NCI-H1436 (cell line): ENCODE results near the gene LRRN2.

Experiments used
- DNase-seq: peaks from one replicate; lab custom pipeline; 2025; lab: John Stamatoyannopoulos, UW

Gene LRRN2

DNA sequence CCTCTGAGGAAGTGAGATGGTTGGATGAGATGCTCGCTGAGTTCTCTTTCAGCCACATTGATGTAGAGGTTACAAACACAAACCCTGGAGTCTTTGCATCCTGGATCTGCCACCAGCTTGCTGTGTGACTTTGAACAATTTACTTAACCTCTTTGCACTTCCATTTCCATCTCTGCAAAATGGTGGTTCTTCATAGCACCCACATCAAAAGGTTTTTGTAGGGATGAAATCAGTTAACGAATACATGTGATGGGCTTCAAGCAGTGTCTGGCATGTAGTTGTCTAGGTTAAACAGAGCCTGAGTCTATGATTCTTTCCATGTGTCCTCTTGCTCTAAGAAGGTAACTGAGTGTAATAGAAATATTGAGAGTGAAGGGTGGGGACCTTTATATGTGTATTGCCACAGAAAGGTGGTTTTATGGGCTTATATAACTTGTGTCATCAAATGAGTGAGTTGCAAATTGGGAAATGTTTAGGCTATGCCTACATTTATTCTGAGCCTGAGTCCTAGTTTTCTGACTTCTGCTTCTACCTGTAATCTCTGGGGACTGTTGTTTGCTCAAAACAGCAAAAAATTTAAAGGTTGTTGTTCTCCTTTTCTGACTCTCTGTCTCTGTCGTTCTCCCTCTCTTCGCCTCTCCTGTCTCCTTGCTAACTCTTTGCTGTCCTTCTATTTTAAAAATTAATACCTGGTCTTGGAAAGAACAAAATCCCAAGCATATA is 27.3 kb upstream of the LRRN2 start:
- DNase-seq = no peak

DNA sequence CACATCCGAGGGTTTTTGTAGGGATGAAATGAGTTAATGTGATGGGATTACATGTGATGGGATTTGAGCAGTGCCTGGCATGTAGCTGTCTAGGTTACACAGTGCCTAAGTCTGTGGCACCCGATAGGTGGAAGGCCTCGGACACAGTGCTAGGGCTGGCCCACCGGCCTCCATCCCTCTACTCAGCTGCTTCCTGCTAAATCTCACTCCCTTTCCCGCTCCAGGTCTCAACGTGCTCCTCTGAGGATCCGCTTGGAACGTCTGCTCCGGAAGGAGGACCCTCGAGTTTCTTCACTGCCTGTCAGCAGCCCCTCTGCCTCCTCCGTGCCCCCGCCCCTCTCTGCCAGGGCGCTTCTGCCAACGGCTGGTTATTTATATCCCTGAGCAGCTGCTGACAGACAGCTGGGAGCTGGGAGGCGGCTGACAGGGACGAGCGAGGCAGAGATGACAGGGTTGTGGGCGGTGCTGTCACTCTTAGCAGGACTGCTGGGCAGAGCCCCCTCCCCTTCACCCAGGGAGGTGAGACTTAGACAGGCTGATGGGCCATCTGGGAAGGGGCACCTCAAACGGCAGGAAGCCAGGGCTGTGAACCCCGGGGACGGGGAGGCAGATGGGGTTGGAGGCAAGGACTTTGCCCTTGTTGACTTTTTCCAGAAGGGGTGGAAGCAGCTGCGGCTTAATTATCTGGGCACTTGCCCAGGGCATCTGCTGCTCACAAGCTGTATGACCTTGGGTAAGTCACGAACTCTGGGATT is 26.6 kb upstream of the LRRN2 start:
- peak; percentile 18 for DNase-seq

GRCh38 chr1:204711103-204711946 is 25.8 kb upstream of the LRRN2 start:
- no peak for DNase-seq

DNA sequence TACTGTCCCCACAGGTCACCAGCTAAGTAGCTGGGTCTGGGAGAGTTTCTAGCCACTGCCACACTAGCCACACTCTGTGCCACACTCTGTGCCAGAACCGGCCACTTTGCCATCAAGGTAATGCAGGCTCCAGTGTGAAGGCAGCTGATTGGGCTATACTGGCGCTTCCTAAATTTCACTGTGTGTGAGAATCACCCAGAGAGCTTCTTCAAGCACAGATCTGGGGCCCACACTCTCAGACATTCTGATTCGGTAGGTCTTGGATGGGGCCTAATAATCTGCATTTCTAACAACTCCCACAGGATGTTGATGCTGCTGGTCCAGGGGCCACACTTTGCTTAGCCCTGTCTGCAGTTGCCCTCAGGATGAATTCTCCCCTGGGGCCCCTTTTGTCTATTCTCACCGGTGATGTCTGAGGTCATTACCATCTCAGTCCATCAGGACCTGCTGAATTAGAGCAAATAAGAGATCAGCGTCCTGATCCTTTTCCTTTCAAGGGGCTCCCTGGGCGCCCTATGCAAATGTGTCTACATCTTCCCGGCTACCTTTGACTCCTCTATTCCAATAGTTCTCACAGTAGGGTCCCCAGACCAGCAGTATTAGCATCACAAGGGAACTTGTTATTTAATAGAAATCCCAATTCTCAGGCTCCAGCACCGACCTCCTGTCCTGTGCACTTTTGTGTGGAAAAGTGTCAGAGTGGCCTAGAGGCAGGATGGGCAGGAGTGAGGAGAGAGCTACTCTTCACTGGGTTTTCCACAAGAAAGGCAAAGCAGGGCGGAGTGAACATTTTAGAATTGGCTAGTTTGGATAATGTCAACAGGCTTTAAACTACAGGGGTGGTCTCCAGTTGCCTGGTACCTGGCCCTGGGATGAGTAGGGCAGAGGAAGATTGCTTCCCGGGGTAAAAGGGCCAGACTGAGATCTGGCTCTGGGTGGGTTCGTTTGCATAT is 24.7 kb upstream of the LRRN2 start:
- DNase-seq = no peak

DNA sequence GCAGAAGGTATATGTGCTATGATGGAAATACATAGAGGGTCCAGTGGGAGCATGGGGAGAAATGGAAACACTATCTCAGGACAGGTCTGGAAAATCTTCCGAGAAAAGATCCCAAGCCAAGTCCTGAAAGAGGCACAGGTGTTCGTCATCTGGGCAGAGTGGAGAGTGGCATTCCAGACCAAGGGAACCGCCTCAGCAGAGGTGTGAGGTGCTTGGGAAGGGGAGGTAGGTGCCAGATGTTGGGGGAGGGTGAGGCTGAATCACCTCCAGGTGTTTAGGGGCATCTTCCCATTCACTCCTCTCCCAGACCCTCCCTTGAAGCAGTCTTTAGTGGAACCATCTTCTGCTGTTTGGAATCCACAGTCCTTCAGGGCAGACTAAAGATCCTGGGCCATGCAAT is 23.5 kb upstream of the LRRN2 start:
- no peak for DNase-seq

GRCh38 chr1:204706838-204707509 is 21.4 kb upstream of the LRRN2 start:
- DNase-seq = no peak

GRCh38 chr1:204705888-204706837 is 20.6 kb upstream of the LRRN2 start:
- DNase-seq = no peak

DNA sequence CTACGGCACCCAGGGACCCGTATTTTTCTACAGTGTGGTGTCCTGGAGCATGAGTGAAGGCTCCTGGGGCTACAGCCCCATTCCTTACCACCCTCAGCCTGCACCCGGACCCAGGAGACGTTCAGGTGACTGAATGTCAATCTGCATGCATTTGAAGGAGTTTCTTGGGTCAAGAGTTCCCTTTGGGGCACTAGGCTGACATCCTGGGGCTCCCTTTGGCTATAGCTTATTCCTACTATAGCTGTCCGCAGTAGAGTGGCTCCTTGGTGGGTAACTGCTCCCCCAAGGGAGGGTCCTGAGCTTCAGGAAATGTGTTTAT is 19.9 kb upstream of the LRRN2 start:
- no peak for DNase-seq

- DNase-seq = no peak
These were observed 19.4 kb upstream of the LRRN2 start for GRCh38 chr1:204704794-204705492.

GRCh38 chr1:204703826-204704612 is 18.5 kb upstream of the LRRN2 start:
- no peak for DNase-seq

DNA sequence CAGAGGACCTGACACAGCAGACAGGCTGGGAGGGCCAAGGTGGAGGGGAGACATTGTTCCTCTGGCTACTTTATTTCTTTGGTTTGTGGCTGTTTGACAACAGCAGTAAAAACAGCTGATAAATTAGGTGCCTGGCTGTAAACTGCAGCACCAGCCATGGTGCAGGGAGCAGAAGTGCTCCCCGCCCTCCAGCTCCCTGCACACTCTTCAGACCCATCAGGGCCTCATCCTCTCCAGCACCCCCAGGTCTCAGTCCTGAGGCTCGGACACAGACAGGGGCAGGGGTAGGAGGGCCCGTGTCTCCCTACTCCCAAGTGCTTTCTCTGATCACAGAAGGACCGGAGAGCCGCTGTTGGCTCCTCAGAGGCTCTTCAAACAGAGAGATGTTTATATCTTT is 17.7 kb upstream of the LRRN2 start:
- no peak for DNase-seq

GRCh38 chr1:204702552-204703267 is 17.2 kb upstream of the LRRN2 start:
- DNase-seq = no peak

GRCh38 chr1:204701229-204701628 is 15.7 kb upstream of the LRRN2 start:
- no peak for DNase-seq

GRCh38 chr1:204697893-204698292 is 12.4 kb upstream of the LRRN2 start:
- DNase-seq = no peak

GRCh38 chr1:204696606-204697005 is 11.1 kb upstream of the LRRN2 start:
- no peak for DNase-seq

DNA sequence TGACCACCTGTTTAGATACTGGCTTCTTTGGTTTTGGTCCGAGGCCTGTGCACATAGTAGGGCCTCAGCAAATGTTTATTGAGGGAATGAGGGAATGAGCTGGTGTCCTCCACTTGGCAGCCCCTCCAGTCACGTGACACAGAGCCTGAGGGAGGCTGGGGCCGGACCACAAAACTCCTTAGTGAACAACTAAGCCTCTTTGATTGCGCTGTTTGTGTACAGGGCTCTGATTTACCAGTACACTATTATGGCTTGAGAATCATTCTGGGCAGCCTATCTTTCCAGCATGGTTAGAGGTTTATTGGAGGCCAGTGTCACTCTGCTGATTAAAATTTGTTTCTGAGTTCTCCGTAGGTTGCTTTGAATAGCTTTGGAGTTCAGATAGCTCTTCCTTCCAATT is 10.2 kb upstream of the LRRN2 start:
- DNase-seq = no peak

DNA sequence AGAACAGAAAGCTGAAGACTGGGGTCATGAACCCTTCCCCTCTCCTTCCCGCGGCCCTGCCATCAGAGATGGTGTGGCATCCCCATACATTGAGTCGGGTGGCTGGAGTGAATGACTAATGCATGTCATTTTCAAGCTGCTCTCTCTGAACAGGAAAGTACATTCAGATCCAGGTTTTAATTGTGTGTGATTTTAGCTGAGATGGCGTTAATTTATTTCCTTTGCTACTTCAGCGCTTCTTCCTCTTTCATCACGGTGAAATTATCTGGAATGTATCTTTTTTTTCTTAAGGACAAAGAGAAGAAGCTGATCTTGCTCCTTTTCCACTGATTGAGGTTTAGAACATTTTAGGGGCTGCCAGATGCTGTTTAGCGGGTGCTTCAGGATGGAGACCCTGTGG is 8.6 kb upstream of the LRRN2 start:
- no peak for DNase-seq

- DNase-seq = no peak
These were observed 7.4 kb upstream of the LRRN2 start for GRCh38 chr1:204692841-204693356.
